Hindlimb muscle (tissue), 1 donor: ENCODE measurements around the gene KRT10. TPM values are rescaled to one million over a fixed set of nuclear protein-coding genes. Genes with fewer than 3 reads are reported as not detected.
"Not testable (repeated sequence)": the region's sequence is repeated elsewhere in the genome, so short reads cannot be mapped to it uniquely, and the experiment has no call there.

Source experiments
- DNase-seq: peaks from one replicate; pipeline ENCODE4 v3.0.0-alpha.2; 2013
- polyA plus RNA-seq: library from polyadenylated mRNA; unstranded; fragments of 120-200 nt; gene quantifications from one replicate; pipeline ENCODE4 v1.2.1, GENCODE V29; 2013; ENCODE audit not compliant: insufficient read length

KRT10 gene
- polyA plus RNA-seq, 1 donor = 61.7 TPM

- DNase-seq = no peak
These were observed 10.4 kb upstream of the KRT10 start for GRCh38 chr17:40832840-40833239.

DNA sequence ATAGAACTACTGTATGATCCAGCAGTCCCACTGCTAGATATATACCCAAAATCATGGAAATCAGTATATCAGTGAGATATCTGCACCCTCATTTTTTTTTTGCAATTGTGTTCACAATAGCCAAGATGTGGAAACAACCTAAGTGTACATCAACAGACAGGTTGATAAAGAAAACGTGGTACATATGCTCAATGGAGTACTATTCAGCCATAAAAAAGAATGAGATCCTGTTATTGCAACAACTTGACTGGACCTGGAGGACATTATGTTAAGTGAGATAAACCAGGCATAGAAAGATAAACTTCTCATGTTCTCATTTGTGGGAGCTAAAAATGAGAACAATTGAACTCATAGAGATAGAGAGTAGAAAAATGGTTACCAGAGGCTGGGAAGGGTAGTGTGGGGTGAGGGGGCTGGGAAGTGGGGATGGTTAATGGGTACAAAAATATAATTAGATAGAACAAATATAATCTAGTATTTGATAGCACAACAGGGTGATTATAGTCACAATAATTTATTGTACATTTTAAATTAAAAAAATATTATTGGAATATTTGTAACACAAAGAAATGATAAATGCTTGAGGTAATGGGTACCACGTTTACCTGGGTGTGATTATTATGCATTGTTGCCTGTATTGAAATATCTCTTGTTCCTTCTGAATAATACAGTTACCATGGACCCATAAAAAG lies 7.8 kb upstream of the KRT10 start:
- DNase-seq = no peak

DNA sequence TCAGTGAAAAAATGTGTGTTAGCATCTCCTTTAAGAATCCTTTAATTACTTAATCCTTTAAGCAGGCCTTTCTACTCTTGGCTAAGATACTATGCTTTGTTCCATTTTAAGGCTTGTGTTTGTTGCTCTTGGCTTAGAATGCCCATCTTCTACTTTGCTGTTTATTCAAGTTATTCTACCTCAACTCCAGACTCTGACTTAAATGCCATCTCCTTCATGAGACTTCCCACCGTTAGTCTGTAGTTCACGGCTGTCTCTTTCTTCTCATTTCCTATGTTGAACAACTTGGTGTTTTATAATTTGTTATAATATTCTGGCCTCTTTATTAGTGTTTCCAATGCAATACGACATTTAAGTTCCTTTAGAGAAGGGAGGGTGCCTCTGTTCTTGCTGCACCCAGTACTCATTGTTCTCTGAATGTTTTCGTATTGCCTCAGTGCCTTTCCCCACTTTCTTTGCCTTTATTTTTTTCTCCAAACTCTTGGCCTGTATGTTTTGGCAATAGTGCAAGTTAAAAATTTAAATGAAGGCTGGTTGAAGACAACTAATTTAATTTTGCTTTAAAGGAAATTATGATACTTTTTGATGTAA lies 6.1 kb upstream of the KRT10 start:
- DNase-seq = no peak

- no peak for DNase-seq
These were observed 5.5 kb upstream of the KRT10 start for GRCh38 chr17:40827746-40828453.

DNA sequence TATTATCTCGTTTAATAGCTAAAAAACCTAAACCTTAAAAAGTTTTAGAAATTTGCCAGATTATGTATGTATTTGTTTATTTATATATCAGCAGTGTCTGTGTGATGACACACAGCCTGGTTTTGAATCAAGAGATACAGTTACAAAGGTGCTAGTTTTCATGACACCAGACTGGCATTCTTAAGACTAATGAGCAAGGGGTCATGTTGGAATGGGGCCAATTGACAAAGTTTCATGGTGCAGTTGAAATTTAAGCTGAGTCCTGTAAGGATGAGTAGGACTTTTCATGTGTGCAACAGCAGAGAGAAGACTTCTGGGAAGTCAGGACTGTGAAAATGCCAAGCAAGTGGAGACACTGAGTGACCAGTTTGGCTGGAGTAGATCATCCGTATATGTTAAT lies 3.2 kb upstream of the KRT10 start:
- DNase-seq = no peak

DNA sequence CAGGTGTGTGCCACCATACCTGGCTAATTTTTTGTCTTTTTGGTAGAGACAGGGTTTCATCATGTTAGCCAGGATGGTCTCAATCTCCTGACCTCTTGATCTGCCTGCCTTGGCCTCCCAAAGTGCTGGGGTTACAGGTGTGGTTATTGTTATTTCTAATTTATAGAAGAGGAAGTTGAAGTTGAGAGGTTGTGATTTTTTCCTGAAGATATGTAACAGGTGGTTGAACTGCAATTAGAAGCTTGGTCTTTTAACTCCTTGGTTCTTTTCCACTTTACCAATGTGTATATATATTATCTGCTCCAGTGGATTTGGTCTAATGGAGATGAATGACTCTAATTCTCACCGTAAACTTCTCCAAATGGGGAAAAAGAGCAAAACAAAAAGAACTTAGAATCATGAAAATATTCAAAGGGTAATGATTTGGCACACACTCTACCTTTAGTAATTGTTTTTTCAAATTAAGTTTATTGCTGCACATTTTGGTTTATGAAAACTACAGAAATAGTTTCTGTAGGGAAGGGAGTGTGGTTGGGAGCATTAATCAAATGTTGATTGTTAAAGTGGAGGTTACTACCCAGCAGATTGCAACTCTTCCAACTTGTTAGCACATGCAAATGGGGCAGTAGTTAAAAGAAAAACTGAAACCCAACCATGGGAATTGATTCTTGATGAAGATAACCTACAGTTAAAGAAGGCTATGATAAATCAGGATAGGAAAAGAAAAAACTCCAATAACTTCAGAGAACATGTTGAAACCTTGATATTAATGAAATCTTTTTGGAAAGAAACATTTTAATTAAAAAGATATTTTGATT lies 1.8 kb upstream of the KRT10 start:
- DNase-seq = no peak

GRCh38 chr17:40821536-40821935 lies 878 bp downstream of the KRT10 start:
- no peak for DNase-seq

DNA sequence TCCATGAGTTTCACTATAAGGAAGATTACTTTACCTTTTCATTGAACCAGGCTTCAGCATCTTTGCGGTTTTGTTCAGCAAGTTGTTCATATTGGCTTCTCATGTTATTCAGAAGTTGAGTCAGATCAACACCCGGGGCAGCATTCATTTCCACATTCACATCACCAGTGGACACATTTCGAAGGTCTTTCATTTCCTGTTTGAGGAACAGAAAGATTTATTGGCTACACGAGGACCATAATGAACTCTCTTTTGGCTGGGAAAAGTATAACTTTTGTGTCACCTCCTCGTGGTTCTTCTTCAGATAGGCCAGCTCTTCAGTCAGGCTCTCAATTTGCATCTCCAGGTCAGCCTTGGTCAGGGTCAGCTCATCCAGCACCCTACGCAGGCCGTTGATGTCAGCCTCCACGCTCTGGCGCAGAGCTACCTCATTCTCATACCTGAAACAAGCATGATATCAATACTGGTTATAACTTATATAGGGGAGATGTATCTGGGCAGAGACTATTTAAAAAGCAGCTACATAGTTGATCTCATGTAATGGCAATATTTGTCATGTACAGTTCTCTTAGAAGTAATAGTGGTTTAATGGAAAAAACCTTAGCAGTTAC lies 2.1 kb downstream of the KRT10 start:
- no peak for DNase-seq

- peak; percentile 32 for DNase-seq
These were observed 2.8 kb downstream of the KRT10 start for GRCh38 chr17:40819528-40820125.

DNA sequence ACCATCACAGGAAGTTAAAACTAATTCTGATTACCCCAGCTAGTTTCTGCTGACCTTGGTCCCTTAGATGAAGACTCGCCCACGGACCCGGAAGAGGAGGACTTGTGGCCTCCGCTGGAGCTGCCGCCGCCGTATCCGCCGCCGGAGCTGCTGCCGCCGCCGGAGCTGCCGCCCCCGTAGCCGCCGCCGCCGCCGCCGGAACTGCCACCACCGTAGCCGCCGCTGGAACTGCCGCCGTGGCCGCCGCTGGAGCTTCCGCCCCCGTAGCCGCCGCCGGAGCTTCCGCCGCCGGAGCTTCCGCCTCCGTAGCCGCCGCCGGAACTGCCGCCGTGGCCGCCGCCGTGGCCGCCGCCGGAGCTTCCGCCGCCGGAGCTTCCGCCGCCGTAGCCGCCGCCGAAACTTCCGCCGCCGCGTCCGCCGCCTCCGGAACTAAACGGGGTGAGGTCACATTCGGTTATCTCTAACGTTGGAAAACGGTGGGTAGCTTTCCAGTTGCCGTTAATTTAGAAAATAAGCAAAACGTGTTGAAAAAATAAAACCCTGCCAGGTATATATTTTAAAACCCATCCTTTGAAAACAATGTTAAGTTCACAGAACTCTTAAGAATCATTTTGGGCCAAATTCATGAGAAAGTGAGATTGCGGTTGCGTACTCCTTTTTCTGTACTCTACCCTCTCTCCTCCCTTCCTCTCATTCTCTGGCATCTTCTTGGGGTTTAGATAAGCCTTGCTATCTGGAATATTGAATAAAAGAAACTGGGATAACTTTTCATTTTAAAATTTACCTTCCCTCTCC lies 3.5 kb downstream of the KRT10 start:
- peak; percentile 81 for DNase-seq

DNA sequence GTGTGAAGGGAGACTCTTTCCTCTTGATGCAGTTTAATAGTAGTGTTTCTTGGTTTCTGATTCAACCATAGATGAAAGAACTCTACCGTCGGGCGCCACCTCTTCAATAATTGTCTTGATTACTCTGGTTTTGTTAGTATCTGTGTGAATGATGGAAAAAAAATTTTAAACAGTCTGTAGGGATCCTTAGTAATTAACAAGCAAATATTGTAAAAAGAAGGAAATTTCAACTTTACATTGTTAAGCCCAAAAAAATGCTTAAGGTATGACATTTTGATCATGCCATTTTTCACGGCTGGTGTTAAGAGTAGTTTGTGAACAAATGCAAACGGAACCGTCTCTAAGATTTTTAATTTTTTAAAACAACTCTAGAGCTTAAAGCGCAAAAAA lies 4.1 kb downstream of the KRT10 start:
- no peak for DNase-seq

DNA sequence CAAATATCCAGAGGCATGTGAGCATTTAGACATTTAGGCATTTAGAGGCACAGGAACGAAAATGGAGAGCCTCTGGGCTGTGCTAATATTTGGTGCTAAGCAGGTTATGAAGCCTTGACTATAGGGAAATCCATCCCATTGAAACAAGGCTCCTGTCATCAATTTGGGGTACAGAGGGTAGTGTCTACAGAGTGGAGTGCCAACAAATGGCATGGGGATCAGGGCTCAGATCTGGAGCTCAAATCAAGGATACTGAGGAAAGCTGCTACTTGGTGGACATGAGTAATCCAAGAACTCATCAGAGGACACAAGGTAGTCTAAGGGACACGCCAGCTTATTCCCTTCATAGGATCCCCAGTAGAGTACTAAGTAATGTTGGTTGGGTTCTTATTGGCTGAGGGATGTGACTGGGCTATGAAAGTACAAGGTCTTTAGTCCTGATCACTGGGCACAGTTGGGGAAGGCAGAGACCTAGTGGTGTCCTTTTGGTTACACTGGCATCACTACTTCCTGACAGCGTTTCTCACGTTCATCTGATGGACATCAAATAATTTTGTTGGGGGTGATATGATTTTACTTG lies 5.2 kb downstream of the KRT10 start:
- DNase-seq = no peak

- no peak for DNase-seq
These were observed 5.8 kb downstream of the KRT10 start for GRCh38 chr17:40816569-40816968.

GRCh38 chr17:40815381-40815780 lies 7.0 kb downstream of the KRT10 start:
- DNase-seq = no peak

DNA sequence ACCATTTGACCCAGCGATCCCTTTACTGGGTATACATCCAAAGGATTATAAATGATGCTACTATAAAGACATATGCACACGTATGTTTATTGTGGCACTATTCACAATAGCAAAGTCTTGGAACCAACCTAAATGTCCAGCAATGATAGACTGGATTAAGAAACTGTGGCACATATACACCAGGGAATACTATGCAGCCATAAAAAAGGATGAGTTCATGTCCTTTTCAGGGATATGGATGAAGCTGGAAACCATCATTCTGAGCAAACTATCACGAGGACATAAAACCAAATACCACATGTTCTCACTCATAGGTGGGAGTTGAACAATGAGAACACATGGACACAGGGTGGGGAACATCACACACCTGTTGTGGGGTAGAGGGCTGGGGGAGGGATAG lies 7.8 kb downstream of the KRT10 start:
- DNase-seq = not testable (repeated sequence)

DNA sequence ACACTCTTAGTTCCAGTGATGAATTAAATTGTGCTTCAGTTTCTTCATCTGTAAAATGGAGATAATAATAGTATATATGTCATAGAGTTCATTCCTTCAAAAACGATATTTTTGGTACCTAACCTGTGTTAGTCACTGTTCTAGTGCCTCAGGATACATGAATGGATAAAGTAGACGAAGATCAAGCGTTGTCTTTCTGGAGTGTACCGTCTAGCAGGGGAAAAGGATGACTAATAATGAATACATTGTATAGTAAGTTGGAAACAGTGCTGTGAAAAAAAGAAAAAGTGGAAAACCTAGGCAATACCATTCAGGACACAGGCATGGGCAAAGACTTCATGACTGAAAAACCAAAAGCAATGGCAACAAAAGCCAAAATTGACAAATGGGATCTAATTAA lies 8.6 kb downstream of the KRT10 start:
- no peak for DNase-seq

GRCh38 chr17:40812639-40813038 lies 9.8 kb downstream of the KRT10 start:
- no peak for DNase-seq

DNA sequence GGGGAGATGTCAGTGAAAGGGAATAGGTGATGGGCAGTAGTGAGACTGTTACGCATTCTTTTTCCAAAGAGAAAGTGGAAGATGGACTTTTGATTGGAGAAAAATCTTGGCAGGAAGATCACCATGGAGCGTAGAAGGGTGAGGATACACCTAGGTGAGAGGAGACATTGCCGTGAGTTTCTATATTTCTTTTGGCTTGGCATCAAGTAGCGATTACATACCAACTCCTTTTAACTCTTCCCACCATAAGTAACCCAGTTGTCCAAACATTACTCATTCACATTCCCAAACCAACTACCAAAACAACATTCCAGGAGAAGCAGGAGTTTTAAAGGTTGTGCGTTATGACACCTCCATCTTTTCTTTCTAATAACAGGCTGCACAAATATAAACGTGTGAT lies 11.9 kb downstream of the KRT10 start:
- DNase-seq = no peak

DNA sequence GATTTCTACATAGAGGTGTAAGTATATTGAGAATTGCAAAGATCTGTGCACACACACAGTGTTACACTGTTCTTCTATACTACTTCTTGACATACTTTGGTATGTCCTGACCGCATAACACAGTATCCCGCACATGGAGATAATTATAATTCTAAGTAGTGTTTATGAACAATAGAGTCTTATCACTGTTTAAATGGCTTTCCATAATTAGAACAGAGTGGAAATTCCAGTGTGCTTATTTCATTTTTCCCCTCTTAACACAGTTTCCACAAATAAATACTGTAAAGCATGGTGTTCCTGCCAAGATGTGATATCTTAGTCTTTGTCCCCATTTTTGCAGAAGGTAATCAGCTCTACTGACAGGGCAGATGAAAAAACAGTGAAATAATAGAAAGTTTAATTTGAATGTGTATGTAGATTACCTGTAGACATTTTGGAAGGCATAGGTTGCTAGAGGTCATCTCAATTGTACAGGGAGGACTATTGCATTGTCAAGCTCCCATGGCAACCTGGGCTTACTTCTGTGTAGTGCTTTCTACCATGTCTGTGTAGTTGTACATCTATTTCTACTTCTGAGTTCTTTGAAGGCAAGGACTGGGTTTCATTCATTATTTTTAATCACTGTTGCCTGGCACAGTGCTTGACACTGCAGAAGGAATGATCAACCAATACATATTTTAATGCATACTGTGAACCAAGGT lies 12.5 kb downstream of the KRT10 start:
- no peak for DNase-seq

DNA sequence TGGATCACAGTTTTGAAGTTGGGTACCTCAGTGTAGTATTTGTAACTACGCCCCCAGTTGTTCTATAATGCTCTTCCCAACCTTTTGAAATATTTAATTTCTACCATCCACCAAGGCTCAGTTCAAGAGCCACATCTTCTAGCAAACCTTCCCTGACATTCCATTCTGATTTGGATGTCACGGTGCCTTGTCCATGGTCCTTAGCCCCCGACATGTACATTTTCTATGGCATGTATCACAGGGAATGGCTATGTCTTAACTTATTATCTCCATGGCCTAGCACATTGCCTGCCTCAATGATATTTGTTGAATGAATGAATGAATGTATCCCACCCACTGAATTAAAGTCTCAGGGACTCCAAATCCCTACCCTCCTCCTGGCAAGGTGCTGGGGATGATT lies 16.3 kb downstream of the KRT10 start:
- DNase-seq = no peak
